Neural crest cell (in vitro differentiated cells): ENCODE measurements around the gene NPRL2. TPM values are rescaled to one million over a fixed set of nuclear protein-coding genes. Genes with fewer than 3 reads are reported as not detected.

Experiments used
- DNase-seq: peaks from one replicate; pipeline ENCODE4 v3.0.0; 2021; ENCODE audit warnings: low read depth, mixed read lengths, low spot score
- H3K27ac Mint-ChIP-seq: one replicate; pipeline ENCODE4 v1.8.0; 2021; ENCODE audit warnings: mild to moderate bottlenecking, mixed read lengths; ENCODE audit not compliant: unreplicated experiment
- H3K27me3 Mint-ChIP-seq: 2 replicates; pipeline ENCODE4 v1.8.0; 2021; ENCODE audit warnings: low read depth, mild to moderate bottlenecking, mixed read lengths
- H3K36me3 Mint-ChIP-seq: 2 replicates; pipeline ENCODE4 v1.8.0; 2021; ENCODE audit warnings: low read depth, mild to moderate bottlenecking, mixed read lengths
- H3K4me1 Mint-ChIP-seq: 2 replicates; pipeline ENCODE4 v1.8.0; 2021; ENCODE audit warnings: mixed read lengths
- H3K4me3 Mint-ChIP-seq: one replicate; pipeline ENCODE4 v1.8.0; 2021; ENCODE audit warnings: mild to moderate bottlenecking, mixed read lengths
- H3K9me3 Mint-ChIP-seq: 2 replicates; pipeline ENCODE4 v1.8.0; 2021; ENCODE audit warnings: mixed read lengths
- CTCF ChIP-seq: fragments of 200-600 bp; sonication (generic); conservative IDR thresholded peaks from 2 replicates; pipeline ENCODE4 v1.5.0; 2021; ENCODE audit warnings: antibody characterized with exemption, mild to moderate bottlenecking
- total RNA-seq: library from RNA; stranded (reverse); gene quantifications from 2 replicates; pipeline ENCODE4 v1.2.1, GENCODE V29; 2021

Gene NPRL2
- total RNA-seq, 1 donor from 2014 or later = 30.6 TPM

GRCh38 chr3:50345008-50345407 lies 5.6 kb downstream of the NPRL2 start:
- no peak for DNase-seq
- H3K4me1 Mint-ChIP-seq = peaks cover 18% of the 10 kb centered on the region
- peak overlapping the region; percentile 86 for H3K4me3 Mint-ChIP-seq
- no peak overlapping the region for H3K27ac Mint-ChIP-seq
- no peaks in the 10 kb centered on the region for H3K9me3 Mint-ChIP-seq
- peaks cover 37% of the 10 kb centered on the region for H3K27me3 Mint-ChIP-seq
- no peaks in the 10 kb centered on the region for H3K36me3 Mint-ChIP-seq
- no peak for TF ChIP-seq CTCF

GRCh38 chr3:50342813-50343633 lies 7.6 kb downstream of the NPRL2 start:
- H3K4me3 Mint-ChIP-seq = peak overlapping the region; percentile 43
- H3K36me3 Mint-ChIP-seq = no peaks in the 10 kb centered on the region
- no peak overlapping the region for H3K27ac Mint-ChIP-seq
- no peak for TF ChIP-seq CTCF
- H3K27me3 Mint-ChIP-seq = peaks cover 49% of the 10 kb centered on the region
- no peak for DNase-seq
- H3K9me3 Mint-ChIP-seq = no peaks in the 10 kb centered on the region
- peaks cover 28% of the 10 kb centered on the region for H3K4me1 Mint-ChIP-seq

GRCh38 chr3:50341996-50342650 lies 8.5 kb downstream of the NPRL2 start:
- H3K9me3 Mint-ChIP-seq = no peaks in the 10 kb centered on the region
- H3K27ac Mint-ChIP-seq = no peak overlapping the region
- H3K4me1 Mint-ChIP-seq = peaks cover 27% of the 10 kb centered on the region
- no peaks in the 10 kb centered on the region for H3K36me3 Mint-ChIP-seq
- H3K27me3 Mint-ChIP-seq = peaks cover 54% of the 10 kb centered on the region
- no peak for DNase-seq
- TF ChIP-seq CTCF = no peak
- no peak overlapping the region for H3K4me3 Mint-ChIP-seq

- H3K4me1 Mint-ChIP-seq = peaks cover 29% of the 10 kb centered on the region
- no peaks in the 10 kb centered on the region for H3K9me3 Mint-ChIP-seq
- no peak overlapping the region for H3K27ac Mint-ChIP-seq
- no peak for DNase-seq
- no peak for TF ChIP-seq CTCF
- H3K27me3 Mint-ChIP-seq = peaks cover 54% of the 10 kb centered on the region
- no peaks in the 10 kb centered on the region for H3K36me3 Mint-ChIP-seq
- peak overlapping the region; percentile 49 for H3K4me3 Mint-ChIP-seq
Measured at GRCh38 chr3:50341537-50341936, 9.0 kb downstream of the NPRL2 start.

- DNase-seq = no peak
- peaks cover 50% of the 10 kb centered on the region for H3K27me3 Mint-ChIP-seq
Measured at GRCh38 chr3:50340448-50341329, 9.9 kb downstream of the NPRL2 start, which contains the start of gene RASSF1. RASSF1 (minus strand) TSS chr3:50340836; CDS start chr3:50340805, 31 bp downstream.

More at GRCh38 chr3:50340448-50341329, 9.9 kb downstream of the NPRL2 start, which contains the start of gene RASSF1:
- peak within 1 kb of the TSS; percentile 96 for H3K4me3 Mint-ChIP-seq
- H3K27ac Mint-ChIP-seq = no peak within 1 kb of the TSS
- no peak for TF ChIP-seq CTCF
- H3K36me3 Mint-ChIP-seq = no peaks in the 10 kb centered on the region
- peaks cover 31% of the 10 kb centered on the region for H3K4me1 Mint-ChIP-seq
- no peaks in the 10 kb centered on the region for H3K9me3 Mint-ChIP-seq
